ENCODE measurements around the gene IGSF23. TPM values are rescaled to one million over a fixed set of nuclear protein-coding genes. Genes with fewer than 3 reads are reported as not detected.
"Not testable (repeated sequence)": the region's sequence is repeated elsewhere in the genome, so short reads cannot be mapped to it uniquely, and the experiment has no call there.

IGSF23 gene
- total and polyA plus RNA-seq, 9 donors = not detected

DNA sequence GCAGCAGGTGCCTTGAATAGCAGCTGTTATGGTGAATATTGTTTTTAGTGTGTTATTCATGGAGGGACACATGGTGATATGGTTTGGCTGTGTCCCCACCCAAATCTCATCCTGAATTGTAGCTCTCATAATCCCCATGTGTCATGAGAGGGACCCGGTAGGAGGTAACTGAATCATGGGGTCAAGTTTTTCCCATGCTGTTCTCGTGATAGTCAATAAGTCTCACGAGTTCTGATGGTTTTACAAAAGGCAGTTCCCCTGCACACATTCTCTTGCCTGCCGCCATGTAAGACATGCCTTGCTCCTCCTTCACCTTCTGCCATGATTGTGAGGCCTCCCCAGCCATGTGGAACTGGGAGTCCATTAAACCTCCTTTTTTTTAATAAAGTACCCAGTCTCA, 12.3 kb downstream of the IGSF23 start:
- H3K36me3 ChIP-seq (ENCODE audit: control insufficient read depth, insufficient read depth, low read length); H3K9me3 ChIP-seq (replicated peaks; ENCODE audit: control insufficient read depth, low read depth, low read length); DNase-seq; H3K27me3 ChIP-seq (ENCODE audit: control insufficient read depth, insufficient read depth, low read length); H3K27ac ChIP-seq (ENCODE audit: low read length); H3K4me3 ChIP-seq (ENCODE audit: low read length): not testable (repeated sequence)
- peaks cover 15% of the 10 kb centered on the region for H3K4me1 ChIP-seq (ENCODE audit: control insufficient read depth, insufficient read depth, low read length)
- WGBS (ENCODE audit: insufficient coverage) = 67% methylated on average over 1 of the region's 4 CpGs

DNA sequence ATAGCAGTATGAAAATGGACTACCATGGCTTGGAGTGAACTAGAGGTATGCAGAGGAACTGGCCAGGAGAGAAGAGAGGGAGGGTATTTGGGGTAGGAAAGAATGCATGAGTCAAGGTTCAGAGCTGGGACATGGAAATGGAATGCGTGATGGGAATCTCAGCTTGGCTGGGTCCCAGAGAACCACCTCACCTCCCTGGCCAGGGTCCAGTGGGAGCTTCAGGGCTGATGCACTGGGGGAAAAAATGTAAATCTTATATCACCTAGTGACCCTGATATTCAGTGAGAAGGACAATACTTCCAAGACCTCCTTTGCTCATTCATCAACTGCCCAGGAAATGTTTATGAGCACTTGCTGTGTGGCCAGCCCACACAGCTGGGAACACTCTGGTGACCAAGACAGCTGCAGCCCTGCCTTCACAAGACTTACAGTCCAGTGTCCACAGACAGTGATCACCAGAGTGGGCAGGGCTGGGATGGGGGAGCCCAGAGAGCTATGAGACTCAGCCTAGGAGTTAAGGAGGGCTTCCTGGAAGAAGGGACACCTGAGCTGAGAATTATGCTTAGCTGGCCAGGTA, 12.8 kb downstream of the IGSF23 start:
- Histone ChIP-seq H3K27me3 (ENCODE audit: control insufficient read depth, insufficient read depth, low read length) (no peaks in the 10 kb centered on the region), H3K27ac (ENCODE audit: low read length) (no peak overlapping the region), H3K4me1 (ENCODE audit: control insufficient read depth, insufficient read depth, low read length) (peaks cover 15% of the 10 kb centered on the region), H3K36me3 (ENCODE audit: control insufficient read depth, insufficient read depth, low read length) (no peaks in the 10 kb centered on the region), H3K4me3 (ENCODE audit: low read length) (no peak overlapping the region), H3K9me3 (replicated peaks; ENCODE audit: control insufficient read depth, low read depth, low read length) (peaks cover 3% of the 10 kb centered on the region)
- DNase-seq = no peak
- WGBS (ENCODE audit: insufficient coverage) = no CpG with 5 or more reads among the region's 1 CpG

DNA sequence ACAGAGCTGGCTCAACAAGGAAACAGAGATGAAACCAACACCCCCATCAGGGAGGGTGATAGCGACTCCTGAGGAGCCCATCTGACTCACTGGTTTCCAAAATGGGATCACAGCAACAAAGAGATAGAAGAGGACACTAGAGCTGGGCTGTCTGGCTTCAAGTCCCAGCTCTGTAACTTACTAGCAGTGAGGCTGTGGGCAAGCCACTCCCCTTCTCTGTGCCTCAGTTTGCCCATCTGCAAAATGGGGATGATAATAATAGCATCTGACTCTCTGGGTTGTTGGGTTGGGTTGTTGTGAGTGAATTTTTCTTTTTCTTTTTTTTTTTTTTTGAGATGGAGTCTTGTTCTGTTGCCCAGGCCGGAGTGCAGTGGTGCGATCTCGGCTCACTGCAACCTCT, 14.3 kb downstream of the IGSF23 start:
- Histone ChIP-seq H3K4me1 (ENCODE audit: control insufficient read depth, insufficient read depth, low read length) (peaks cover 15% of the 10 kb centered on the region), H3K4me3 (ENCODE audit: low read length) (no peak overlapping the region), H3K9me3 (replicated peaks; ENCODE audit: control insufficient read depth, low read depth, low read length) (peaks cover 3% of the 10 kb centered on the region), H3K27ac (ENCODE audit: low read length) (no peak overlapping the region), H3K36me3 (ENCODE audit: control insufficient read depth, insufficient read depth, low read length) (no peaks in the 10 kb centered on the region), H3K27me3 (ENCODE audit: control insufficient read depth, insufficient read depth, low read length) (no peaks in the 10 kb centered on the region)
- no peak for DNase-seq
- WGBS (ENCODE audit: insufficient coverage) = 79% methylated on average over 4 of the region's 4 CpGs

DNA sequence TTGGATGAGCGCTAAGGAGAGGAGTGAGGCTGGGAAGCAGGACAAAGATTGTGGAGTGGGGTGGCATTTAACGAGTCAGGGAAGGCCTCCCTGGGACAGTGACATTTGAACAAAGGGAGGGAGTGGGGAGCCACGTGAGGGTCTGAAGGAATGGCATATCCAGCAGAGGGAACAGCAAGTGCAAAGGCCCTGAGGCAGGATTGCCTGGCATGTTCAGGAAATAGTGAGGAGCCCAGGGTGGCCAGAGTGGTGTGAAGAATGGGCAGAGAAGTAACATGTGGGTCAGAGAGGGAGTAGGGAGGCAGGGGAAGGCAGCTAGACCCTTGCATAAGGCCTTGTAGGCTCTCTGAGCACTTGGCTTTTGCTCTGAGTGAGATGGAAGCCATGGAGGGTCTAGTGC, 15.4 kb downstream of the IGSF23 start:
- WGBS (ENCODE audit: insufficient coverage) = 76% methylated on average over 3 of the region's 3 CpGs
- Histone ChIP-seq H3K9me3 (replicated peaks; ENCODE audit: control insufficient read depth, low read depth, low read length) (peaks cover 3% of the 10 kb centered on the region), H3K4me3 (ENCODE audit: low read length) (no peak overlapping the region), H3K27ac (ENCODE audit: low read length) (no peak overlapping the region), H3K36me3 (ENCODE audit: control insufficient read depth, insufficient read depth, low read length) (no peaks in the 10 kb centered on the region), H3K27me3 (ENCODE audit: control insufficient read depth, insufficient read depth, low read length) (no peaks in the 10 kb centered on the region), H3K4me1 (ENCODE audit: control insufficient read depth, insufficient read depth, low read length) (peaks cover 8% of the 10 kb centered on the region)
- DNase-seq = no peak

- not testable (repeated sequence) for H3K27me3 ChIP-seq (ENCODE audit: control insufficient read depth, insufficient read depth, low read length); H3K36me3 ChIP-seq (ENCODE audit: control insufficient read depth, insufficient read depth, low read length); H3K9me3 ChIP-seq (replicated peaks; ENCODE audit: control insufficient read depth, low read depth, low read length); H3K27ac ChIP-seq (ENCODE audit: low read length); H3K4me3 ChIP-seq (ENCODE audit: low read length); DNase-seq
- H3K4me1 ChIP-seq (ENCODE audit: control insufficient read depth, insufficient read depth, low read length) = peaks cover 17% of the 10 kb centered on the region
- WGBS (ENCODE audit: insufficient coverage) = 91% methylated on average over 7 of the region's 8 CpGs
Measured at GRCh38 chr19:44631611-44632010, 18.2 kb downstream of the IGSF23 start.

DNA sequence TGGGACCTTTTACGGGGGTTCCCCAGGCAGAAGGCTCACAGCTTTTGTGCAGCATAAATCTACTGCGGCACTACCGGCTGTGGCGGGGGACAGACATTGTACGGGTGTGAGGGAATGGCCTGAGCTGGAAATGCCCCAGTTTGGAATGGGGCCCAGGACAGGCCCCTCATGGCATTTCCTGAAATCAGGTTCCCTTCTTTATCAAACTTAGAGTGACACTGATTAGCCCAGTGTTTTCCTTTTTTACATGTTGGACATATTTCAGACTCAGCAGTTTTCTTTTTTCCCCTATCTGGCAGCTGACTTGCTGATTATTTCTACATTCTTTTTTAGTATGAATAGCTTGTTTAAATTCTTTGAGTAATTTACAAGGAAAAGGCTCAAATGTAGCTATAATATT, 20.7 kb downstream of the IGSF23 start:
- H3K9me3 ChIP-seq (replicated peaks; ENCODE audit: control insufficient read depth, low read depth, low read length); H3K27me3 ChIP-seq (ENCODE audit: control insufficient read depth, insufficient read depth, low read length); H3K36me3 ChIP-seq (ENCODE audit: control insufficient read depth, insufficient read depth, low read length); H3K4me3 ChIP-seq (ENCODE audit: low read length); H3K27ac ChIP-seq (ENCODE audit: low read length); DNase-seq: not testable (repeated sequence)
- peaks cover 16% of the 10 kb centered on the region for H3K4me1 ChIP-seq (ENCODE audit: control insufficient read depth, insufficient read depth, low read length)
- 14% methylated on average over 4 of the region's 5 CpGs for WGBS (ENCODE audit: insufficient coverage)

GRCh38 chr19:44634785-44635184, 21.4 kb downstream of the IGSF23 start:
- no peak for DNase-seq
- Histone ChIP-seq H3K9me3 (replicated peaks; ENCODE audit: control insufficient read depth, low read depth, low read length) (no peaks in the 10 kb centered on the region), H3K36me3 (ENCODE audit: control insufficient read depth, insufficient read depth, low read length) (no peaks in the 10 kb centered on the region), H3K4me3 (ENCODE audit: low read length) (no peak overlapping the region), H3K27ac (ENCODE audit: low read length) (no peak overlapping the region), H3K4me1 (ENCODE audit: control insufficient read depth, insufficient read depth, low read length) (peaks cover 16% of the 10 kb centered on the region), H3K27me3 (ENCODE audit: control insufficient read depth, insufficient read depth, low read length) (no peaks in the 10 kb centered on the region)
- 80% methylated on average over 1 of the region's 2 CpGs for WGBS (ENCODE audit: insufficient coverage)

DNA sequence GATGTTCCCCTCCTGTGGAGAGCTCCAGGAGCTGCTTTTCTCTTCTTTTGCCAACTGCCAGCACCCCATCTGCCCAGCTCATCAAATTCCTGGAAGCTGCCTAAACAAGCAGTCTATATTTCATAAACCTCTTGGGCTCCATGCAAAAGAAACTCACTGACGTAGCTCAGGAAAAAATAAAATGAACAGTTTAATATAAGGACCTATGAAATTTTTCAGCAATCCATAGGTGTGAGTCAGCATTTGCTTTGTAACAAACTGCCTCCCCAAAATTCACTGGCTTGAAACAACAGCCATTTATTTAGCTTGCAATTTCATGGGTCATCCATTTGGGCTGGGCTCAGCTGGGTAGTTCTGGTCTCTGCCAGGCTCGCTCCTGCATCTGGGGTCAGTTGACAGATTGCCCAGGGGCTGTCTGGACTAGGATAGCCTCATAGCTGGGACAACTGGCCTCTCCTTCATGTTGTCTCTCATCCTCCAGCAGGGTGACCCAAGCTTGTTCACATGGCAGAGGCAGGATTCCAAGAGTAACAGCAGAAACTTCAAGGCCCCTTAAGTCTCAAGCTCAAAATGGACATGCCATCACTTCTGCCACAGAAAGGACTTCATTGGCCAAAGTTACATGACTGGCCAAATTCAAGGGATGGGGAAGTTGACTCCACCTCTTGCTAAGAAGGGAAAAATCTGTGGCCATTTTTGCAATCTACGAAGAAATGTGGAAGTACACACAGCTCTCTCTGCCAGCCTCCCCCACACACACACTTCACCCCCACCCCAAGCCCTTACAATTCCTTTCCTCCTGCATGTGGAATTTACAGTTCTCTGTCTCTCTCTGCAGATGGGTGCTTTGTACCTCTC, 22.4 kb downstream of the IGSF23 start:
- 52% methylated on average over 2 of the region's 3 CpGs for WGBS (ENCODE audit: insufficient coverage)
- Histone ChIP-seq H3K4me1 (ENCODE audit: control insufficient read depth, insufficient read depth, low read length) (peaks cover 16% of the 10 kb centered on the region), H3K4me3 (ENCODE audit: low read length) (no peak overlapping the region), H3K9me3 (replicated peaks; ENCODE audit: control insufficient read depth, low read depth, low read length) (no peaks in the 10 kb centered on the region), H3K36me3 (ENCODE audit: control insufficient read depth, insufficient read depth, low read length) (no peaks in the 10 kb centered on the region), H3K27ac (ENCODE audit: low read length) (peak overlapping the region; percentile 47), H3K27me3 (ENCODE audit: control insufficient read depth, insufficient read depth, low read length) (no peaks in the 10 kb centered on the region)
- peak; percentile 77 for DNase-seq

- Histone ChIP-seq H3K27me3 (ENCODE audit: control insufficient read depth, insufficient read depth, low read length) (peaks cover 2% of the 10 kb centered on the region), H3K4me3 (ENCODE audit: low read length) (no peak overlapping the region), H3K9me3 (replicated peaks; ENCODE audit: control insufficient read depth, low read depth, low read length) (no peaks in the 10 kb centered on the region), H3K27ac (ENCODE audit: low read length) (peak overlapping the region; percentile 40), H3K36me3 (ENCODE audit: control insufficient read depth, insufficient read depth, low read length) (no peaks in the 10 kb centered on the region), H3K4me1 (ENCODE audit: control insufficient read depth, insufficient read depth, low read length) (peaks cover 16% of the 10 kb centered on the region)
- WGBS (ENCODE audit: insufficient coverage) = 80% methylated on average over 1 of the region's 11 CpGs
- DNase-seq = no peak
Measured at GRCh38 chr19:44636439-44637389, 23.4 kb downstream of the IGSF23 start.

DNA sequence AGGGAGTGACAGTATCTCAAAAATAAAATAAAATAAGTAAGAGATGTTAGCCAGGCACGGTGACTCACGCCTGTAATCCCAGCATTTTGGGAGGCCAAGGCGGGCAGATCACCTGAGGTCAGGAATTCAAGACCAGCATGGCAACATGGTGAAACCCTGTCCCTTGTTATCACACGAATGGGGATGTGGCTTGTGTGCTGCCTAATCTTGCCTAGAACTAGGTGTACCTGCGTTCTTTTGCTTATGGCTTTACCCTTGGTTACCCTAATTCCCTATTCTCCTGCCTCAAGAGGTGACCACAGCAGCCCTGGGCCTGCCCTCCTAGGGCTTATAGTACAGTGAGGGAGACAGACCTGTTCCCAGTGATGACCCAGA, 24.0 kb downstream of the IGSF23 start:
- Histone ChIP-seq H3K36me3 (ENCODE audit: control insufficient read depth, insufficient read depth, low read length) (no peaks in the 10 kb centered on the region), H3K4me3 (ENCODE audit: low read length) (no peak overlapping the region), H3K27ac (ENCODE audit: low read length) (no peak overlapping the region), H3K9me3 (replicated peaks; ENCODE audit: control insufficient read depth, low read depth, low read length) (no peaks in the 10 kb centered on the region), H3K4me1 (ENCODE audit: control insufficient read depth, insufficient read depth, low read length) (peaks cover 16% of the 10 kb centered on the region), H3K27me3 (ENCODE audit: control insufficient read depth, insufficient read depth, low read length) (peaks cover 4% of the 10 kb centered on the region)
- DNase-seq = no peak
- 90% methylated on average over 4 of the region's 5 CpGs for WGBS (ENCODE audit: insufficient coverage)
